Stimulated activated CD8-positive, alpha-beta memory T cell treated with anti-CD3 and anti-CD28 coated beads, Interleukin-7, amount 100 ng/mL, for 1 hour (primary cell): ENCODE data around the gene CASZ1.

Experiments used
- DNase-seq, 2 donors: peaks; one replicate each; pipeline ENCODE4 v3.0.0-alpha.2; 2020; ENCODE audit warnings: low read depth in 2 of 2

Gene CASZ1

GRCh38 chr1:10745886-10746455, 50.5 kb downstream of the CASZ1 start:
- no peak for DNase-seq

- no peak for DNase-seq
These were observed 51.1 kb downstream of the CASZ1 start for GRCh38 chr1:10745383-10745782.

GRCh38 chr1:10744654-10745238, 51.7 kb downstream of the CASZ1 start:
- DNase-seq = no peak

GRCh38 chr1:10744029-10744428, 52.4 kb downstream of the CASZ1 start:
- DNase-seq = no peak

GRCh38 chr1:10741696-10742095, 54.8 kb downstream of the CASZ1 start:
- no peak for DNase-seq

- no peak for DNase-seq
These were observed 56.3 kb downstream of the CASZ1 start for GRCh38 chr1:10740123-10740522.

GRCh38 chr1:10739589-10739988, 56.9 kb downstream of the CASZ1 start:
- DNase-seq = no peak

- DNase-seq = no peak
These were observed 58.1 kb downstream of the CASZ1 start for GRCh38 chr1:10738061-10739058.

GRCh38 chr1:10737651-10738050, 58.8 kb downstream of the CASZ1 start:
- DNase-seq = no peak

- no peak for DNase-seq
These were observed 59.5 kb downstream of the CASZ1 start for GRCh38 chr1:10736634-10737586.

- DNase-seq = no peak
These were observed 60.7 kb downstream of the CASZ1 start for GRCh38 chr1:10735563-10736305.

- DNase-seq = no peak
These were observed 61.4 kb downstream of the CASZ1 start for GRCh38 chr1:10734962-10735544.

- no peak for DNase-seq
These were observed 62.1 kb downstream of the CASZ1 start for GRCh38 chr1:10734375-10734774.

GRCh38 chr1:10733474-10734366, 62.7 kb downstream of the CASZ1 start:
- no peak for DNase-seq

- DNase-seq = no peak
These were observed 65.5 kb downstream of the CASZ1 start for GRCh38 chr1:10730985-10731384.

- no peak for DNase-seq
These were observed 67.6 kb downstream of the CASZ1 start for GRCh38 chr1:10728595-10729410.

- no peak for DNase-seq
These were observed 68.7 kb downstream of the CASZ1 start for GRCh38 chr1:10727751-10728232.

- DNase-seq = no peak
These were observed 70.1 kb downstream of the CASZ1 start for GRCh38 chr1:10726355-10726754.
